ENCODE data around the gene ATL2.
A peak's percentile ranks its signal among the peaks of the same experiment; 100 is the strongest.

Gene ATL2

GRCh38 chr2:38377050-38377828 is at the start of gene ATL2:
Gene ATL2, minus strand, starts transcription at chr2:38377273. Its CDS starts 13 bp downstream, at chr2:38377260.
- POLR2A ChIA-PET: interaction anchor here (0.8 to 2.7 kb wide), 3 partner anchors 60 to 374 kb away, joined by 3 to 13 read pairs (median 4); partner anchors contain the start of gene SRSF7
- peak; percentile 92 for DNase-seq (ENCODE audit: extremely low spot score)
- no peak for TF ChIP-seq CTCF (IDR thresholded peaks at IDR 0.05; ENCODE audit: control extremely low read depth, extremely low read depth, low read depth, missing control alignments)
- CTCF ChIA-PET: interaction anchor here (0.6 to 3.7 kb wide), 21 partner anchors 12 to 375 kb away, joined by 3 to 32 read pairs (median 4); no protein-coding TSS in a partner anchor

GRCh38 chr2:38423763-38424162 is 46.7 kb upstream of the ATL2 start:
- DNase-seq (ENCODE audit: extremely low spot score): no peak
- ChIA-PET POLR2A (no interaction called here), CTCF (interaction anchor here (1.7 kb wide), 1 partner anchor 42 kb away, joined by 5 read pairs; no protein-coding TSS in a partner anchor)
- no peak for TF ChIP-seq CTCF (IDR thresholded peaks at IDR 0.05; ENCODE audit: control extremely low read depth, extremely low read depth, low read depth, missing control alignments)

- ChIA-PET CTCF (interaction anchor here (1.0 to 1.4 kb wide), 3 partner anchors 15 to 87 kb away, joined by 3 read pairs; no protein-coding TSS in a partner anchor), POLR2A (no interaction called here)
- DNase-seq (ENCODE audit: extremely low spot score): no peak
- no peak for TF ChIP-seq CTCF (IDR thresholded peaks at IDR 0.05; ENCODE audit: control extremely low read depth, extremely low read depth, low read depth, missing control alignments)
Observed at GRCh38 chr2:38421274-38422056, 44.4 kb upstream of the ATL2 start.

- no peak for DNase-seq (ENCODE audit: extremely low spot score)
- CTCF ChIA-PET: interaction anchor here (1.1 to 2.0 kb wide), 5 partner anchors 14 to 89 kb away, joined by 3 to 5 read pairs (median 4); no protein-coding TSS in a partner anchor
- no peak for TF ChIP-seq CTCF (IDR thresholded peaks at IDR 0.05; ENCODE audit: control extremely low read depth, extremely low read depth, low read depth, missing control alignments)
- POLR2A ChIA-PET: interaction anchor here (0.6 kb wide), 1 partner anchor 18 kb away, joined by 3 read pairs; no protein-coding TSS in a partner anchor
Observed at GRCh38 chr2:38419499-38419898, 42.4 kb upstream of the ATL2 start.

GRCh38 chr2:38418735-38419134 is 41.7 kb upstream of the ATL2 start:
- ChIA-PET CTCF (interaction anchor here (1.1 to 2.0 kb wide), 6 partner anchors 11 to 89 kb away, joined by 3 to 5 read pairs (median 4); no protein-coding TSS in a partner anchor), POLR2A (no interaction called here)
- TF ChIP-seq CTCF (IDR thresholded peaks at IDR 0.05; ENCODE audit: control extremely low read depth, extremely low read depth, low read depth, missing control alignments): no peak
- no peak for DNase-seq (ENCODE audit: extremely low spot score)

All from GM10248 (cell line).